PFSK-1 (cell line): ENCODE data around the gene COL7A1.

Source experiments
- FOXP2 ChIP-seq: optimal IDR thresholded peaks from 2 replicates; pipeline ENCODE3; 2011; ENCODE audit warnings: borderline replicate concordance, control low read depth, inconsistent platforms; ENCODE audit not compliant: insufficient read depth; ENCODE audit errors: extremely low read length, extremely low read depth
- POLR2AphosphoS5 ChIP-seq: IDR thresholded peaks from 2 replicates; pipeline ENCODE4 v1.6.1; 2012; ENCODE audit warnings: low read depth, mild to moderate bottlenecking, control low read depth, low read length, moderate library complexity
- SIN3A ChIP-seq: IDR thresholded peaks from 2 replicates; pipeline ENCODE4 v1.6.1; 2012; ENCODE audit warnings: mild to moderate bottlenecking, low read length, moderate library complexity, borderline replicate concordance; ENCODE audit not compliant: insufficient read depth
- TAF1 ChIP-seq: IDR thresholded peaks from 2 replicates; pipeline ENCODE4 v1.6.1; 2012; ENCODE audit warnings: low read length, control low read depth, borderline replicate concordance; ENCODE audit not compliant: insufficient read depth
- TF ChIP-seq, protein P1 (sequence below), 2 experiments: IDR thresholded peaks; 2 replicates each; pipeline versions ENCODE4 v1.6.1 to v1.8.0; 2011 to 2012; ENCODE audit warnings: low read depth in 2 of 2, low read length in 2 of 2, control low read depth in 1 of 2, inconsistent platforms in 1 of 2, mild to moderate bottlenecking in 1 of 2, moderate library complexity in 1 of 2; ENCODE audit not compliant: insufficient read depth in 1 of 2

COL7A1 gene

DNA sequence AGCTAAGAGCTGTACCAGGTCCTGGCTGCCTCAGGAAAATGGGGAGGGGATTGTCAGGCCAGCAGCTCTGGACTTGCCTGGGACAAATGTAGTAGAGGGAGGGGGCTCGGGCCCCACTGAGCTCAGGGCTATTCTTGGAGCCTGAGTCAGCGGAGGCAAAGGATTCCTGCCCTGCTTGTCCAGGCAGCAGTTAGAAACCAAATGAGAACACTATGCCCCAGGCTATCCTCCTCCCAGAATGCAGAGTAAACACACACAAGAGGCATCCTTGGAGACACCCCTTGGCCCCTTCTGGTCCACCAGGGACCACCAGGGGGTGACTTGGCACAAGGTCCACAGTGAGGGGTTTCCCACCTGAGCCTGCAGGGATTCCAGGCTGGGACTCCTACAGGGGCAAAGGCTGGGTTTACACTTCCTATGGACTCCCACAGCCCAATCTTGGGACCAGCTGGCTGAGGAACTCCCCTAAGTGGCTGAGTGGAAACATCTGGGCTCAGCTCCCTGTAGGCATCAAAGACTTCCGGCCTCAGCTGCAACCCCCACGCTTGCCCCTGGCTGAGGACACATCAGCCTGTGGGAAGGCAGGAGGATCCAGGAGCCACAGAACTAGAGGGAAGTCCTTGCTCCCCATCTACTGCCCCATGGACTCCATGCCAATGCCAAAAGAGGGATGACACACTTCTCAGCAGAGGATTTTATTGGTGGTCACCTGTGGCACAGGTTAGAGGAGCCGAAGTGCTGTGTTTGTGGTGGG is 3.4 kb upstream of the COL7A1 start:
- TF ChIP-seq TAF1 (no peak), POLR2AphosphoS5 (no peak)

DNA sequence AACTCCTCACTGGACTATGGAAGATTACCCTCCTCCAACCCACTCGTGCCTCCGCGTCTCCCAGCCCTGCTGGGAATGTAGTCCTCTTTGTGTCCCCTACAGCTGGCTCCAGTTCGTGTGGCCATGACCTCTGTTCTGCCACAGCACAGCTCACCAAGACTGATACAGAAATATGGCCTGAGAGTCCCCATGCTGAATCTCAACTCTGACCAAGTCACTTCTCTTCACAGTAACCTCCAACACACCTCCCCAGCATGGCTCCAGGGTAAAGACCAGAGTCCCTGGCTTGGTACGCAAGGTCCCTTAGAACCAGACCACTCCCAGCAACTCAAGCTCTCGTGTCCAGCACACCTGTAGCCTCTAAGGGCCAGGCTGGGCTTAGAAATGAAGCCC is 2.3 kb upstream of the COL7A1 start:
- TF ChIP-seq POLR2AphosphoS5: no peak
- TF ChIP-seq, protein P1, sequence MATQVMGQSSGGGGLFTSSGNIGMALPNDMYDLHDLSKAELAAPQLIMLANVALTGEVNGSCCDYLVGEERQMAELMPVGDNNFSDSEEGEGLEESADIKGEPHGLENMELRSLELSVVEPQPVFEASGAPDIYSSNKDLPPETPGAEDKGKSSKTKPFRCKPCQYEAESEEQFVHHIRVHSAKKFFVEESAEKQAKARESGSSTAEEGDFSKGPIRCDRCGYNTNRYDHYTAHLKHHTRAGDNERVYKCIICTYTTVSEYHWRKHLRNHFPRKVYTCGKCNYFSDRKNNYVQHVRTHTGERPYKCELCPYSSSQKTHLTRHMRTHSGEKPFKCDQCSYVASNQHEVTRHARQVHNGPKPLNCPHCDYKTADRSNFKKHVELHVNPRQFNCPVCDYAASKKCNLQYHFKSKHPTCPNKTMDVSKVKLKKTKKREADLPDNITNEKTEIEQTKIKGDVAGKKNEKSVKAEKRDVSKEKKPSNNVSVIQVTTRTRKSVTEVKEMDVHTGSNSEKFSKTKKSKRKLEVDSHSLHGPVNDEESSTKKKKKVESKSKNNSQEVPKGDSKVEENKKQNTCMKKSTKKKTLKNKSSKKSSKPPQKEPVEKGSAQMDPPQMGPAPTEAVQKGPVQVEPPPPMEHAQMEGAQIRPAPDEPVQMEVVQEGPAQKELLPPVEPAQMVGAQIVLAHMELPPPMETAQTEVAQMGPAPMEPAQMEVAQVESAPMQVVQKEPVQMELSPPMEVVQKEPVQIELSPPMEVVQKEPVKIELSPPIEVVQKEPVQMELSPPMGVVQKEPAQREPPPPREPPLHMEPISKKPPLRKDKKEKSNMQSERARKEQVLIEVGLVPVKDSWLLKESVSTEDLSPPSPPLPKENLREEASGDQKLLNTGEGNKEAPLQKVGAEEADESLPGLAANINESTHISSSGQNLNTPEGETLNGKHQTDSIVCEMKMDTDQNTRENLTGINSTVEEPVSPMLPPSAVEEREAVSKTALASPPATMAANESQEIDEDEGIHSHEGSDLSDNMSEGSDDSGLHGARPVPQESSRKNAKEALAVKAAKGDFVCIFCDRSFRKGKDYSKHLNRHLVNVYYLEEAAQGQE (IDR thresholded peaks at IDR 0.05; ENCODE audit: insufficient read depth in 1 of 2, low read depth in 2 of 2, low read length in 2 of 2): no peak
- no peak for TF ChIP-seq SIN3A

DNA sequence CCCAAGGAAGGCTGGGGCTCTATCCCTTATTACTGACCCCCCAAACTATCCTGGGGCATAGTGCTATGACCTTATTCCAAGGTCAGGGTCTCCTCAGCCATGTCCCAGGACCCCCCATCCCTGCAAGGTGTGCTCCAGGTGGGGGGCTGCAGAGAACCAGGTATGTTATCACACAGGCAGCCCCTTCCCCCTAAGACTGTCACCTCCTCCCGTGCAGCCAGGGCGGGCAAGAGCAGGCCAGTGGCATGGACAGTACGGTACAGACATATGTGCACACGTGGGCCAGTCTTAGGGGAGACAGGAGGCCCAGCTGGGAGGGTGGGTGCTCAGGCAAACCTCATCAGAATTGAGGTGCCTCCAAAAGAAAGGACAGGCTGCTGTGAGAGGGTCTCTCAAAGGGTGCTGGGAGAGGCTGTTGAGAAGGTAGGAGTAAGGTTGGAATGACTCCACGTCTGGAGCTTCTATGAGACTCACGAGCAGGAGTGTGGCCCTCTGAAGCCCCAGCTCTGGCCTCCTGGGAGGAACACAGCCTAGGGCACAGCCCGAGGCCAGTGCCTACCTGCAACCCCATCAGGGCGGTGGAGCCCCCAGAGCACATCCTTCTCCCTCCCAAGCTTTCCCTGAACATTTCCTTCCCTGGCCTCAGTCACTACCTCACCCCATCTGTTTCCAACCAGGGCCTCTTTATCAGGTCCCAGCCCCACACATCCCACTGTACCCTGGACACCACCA is 1.7 kb upstream of the COL7A1 start:
- TF ChIP-seq SIN3A (no peak), POLR2AphosphoS5 (0 out of 2 replicates have a peak, but pooled peaks have one; percentile 19)

DNA sequence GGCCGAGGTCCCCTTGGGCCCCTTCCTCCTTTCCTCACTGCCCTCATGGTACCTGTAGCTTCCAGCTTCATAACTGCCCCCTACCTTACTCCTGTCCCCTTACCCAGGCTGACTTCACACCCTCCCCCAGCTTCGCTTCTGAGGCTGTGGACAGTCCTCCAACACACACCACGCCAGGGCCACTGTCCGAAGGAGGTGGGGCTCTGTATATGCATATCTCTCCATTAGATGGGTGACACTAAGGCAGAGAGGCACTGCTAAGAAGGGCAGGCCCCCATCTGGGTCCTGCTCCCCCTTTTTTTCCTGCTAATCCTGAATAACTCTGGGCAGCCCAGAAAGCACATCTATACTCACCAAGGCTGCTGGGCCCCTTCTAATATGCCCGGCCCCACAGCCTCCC is 1.0 kb upstream of the COL7A1 start:
- TF ChIP-seq SIN3A: no peak

DNA sequence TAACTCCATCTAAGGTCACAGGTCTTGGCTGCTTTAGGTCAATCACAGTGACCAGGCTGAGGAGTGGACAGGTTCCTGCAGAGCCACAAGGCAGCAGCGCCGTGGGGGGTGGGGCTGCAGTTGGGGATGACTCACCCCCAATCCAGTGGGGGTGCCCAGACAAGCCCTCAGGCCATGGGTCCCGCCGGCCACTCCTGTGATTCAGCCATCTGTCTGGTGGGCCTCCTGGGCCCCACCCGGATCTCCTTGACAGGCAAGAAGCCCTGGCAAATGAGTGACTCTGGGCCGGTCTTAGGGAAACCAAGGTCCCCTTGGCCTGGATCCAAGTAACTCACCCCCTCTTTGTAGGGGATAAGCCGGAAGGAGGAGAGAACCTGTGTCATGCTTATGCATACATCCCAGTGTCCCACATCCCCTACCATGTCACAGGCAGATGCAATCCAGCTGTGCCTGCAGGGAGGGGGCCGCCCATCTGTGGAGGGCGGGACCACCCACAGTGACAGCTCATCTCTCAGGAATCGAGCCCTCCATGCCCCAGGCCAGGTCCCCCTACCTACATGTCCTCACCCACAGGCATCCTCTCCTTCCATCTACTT is 495 bp upstream of the COL7A1 start:
- TF ChIP-seq SIN3A: no peak
- no peak for TF ChIP-seq FOXP2
- no peak for TF ChIP-seq POLR2AphosphoS5
- TF ChIP-seq, protein P1 (IDR thresholded peaks at IDR 0.05; ENCODE audit: insufficient read depth in 1 of 2, low read depth in 2 of 2, low read length in 2 of 2): no peak
- TF ChIP-seq TAF1: no peak

DNA sequence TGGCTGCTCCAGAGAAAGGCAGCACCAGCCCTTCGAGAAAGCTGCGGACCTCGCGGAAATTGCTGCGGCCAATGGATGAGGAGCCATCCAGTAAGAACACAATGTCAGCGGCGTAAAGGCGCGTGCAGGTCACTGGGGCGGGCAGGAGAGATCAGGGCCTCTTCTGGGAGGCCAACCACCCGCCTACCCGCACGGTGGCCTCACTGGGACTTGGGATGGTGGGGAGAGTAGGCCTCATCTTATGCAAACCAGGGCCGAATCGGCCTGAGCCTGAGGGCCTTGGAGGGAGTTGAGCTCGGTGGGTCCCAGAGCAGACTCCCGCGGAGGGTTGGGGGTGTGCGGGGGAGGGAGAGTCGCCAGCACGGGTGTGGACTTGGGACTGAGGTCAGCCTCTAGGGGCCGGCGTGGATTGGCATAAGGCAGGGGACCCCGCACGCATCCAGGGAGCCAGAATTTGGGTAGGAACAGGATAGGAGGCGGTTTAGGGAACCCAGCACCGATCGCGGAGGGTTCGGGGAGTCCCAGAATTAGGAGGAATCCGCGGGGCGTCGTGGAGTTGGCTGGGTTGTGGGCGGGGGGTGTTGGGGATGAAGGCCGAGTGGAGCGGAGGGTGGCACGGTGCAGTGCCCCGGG is 596 bp downstream of the COL7A1 start:
- TF ChIP-seq POLR2AphosphoS5 (no peak), TAF1 (no peak), FOXP2 (no peak), SIN3A (no peak)
- TF ChIP-seq, protein P1 (IDR thresholded peaks at IDR 0.05; ENCODE audit: insufficient read depth in 1 of 2, low read depth in 2 of 2, low read length in 2 of 2): no peak
